Germinal center (tissue), 1 donor: ENCODE data around the gene PITPNC1.
"Not testable (repeated sequence)": the region's sequence is repeated elsewhere in the genome, so short reads cannot be mapped to it uniquely, and the experiment has no call there.

ENCODE experiments used
- DNase-seq: peaks from one replicate; pipeline ENCODE4 v3.0.0; 2012; ENCODE audit warnings: mixed read lengths, low spot score

PITPNC1 gene

GRCh38 chr17:67461876-67462275 lies 84.8 kb downstream of the PITPNC1 start:
- no peak for DNase-seq

- no peak for DNase-seq
These were observed 89.2 kb downstream of the PITPNC1 start for GRCh38 chr17:67466251-67466796.

GRCh38 chr17:67467500-67468455 lies 90.7 kb downstream of the PITPNC1 start:
- DNase-seq = peak; percentile 59

- no peak for DNase-seq
These were observed 92.3 kb downstream of the PITPNC1 start for GRCh38 chr17:67469208-67469980.

- no peak for DNase-seq
These were observed 93.1 kb downstream of the PITPNC1 start for GRCh38 chr17:67470163-67470562.

GRCh38 chr17:67471118-67471517 lies 94.0 kb downstream of the PITPNC1 start:
- no peak for DNase-seq

GRCh38 chr17:67472606-67473005 lies 95.5 kb downstream of the PITPNC1 start:
- not testable (repeated sequence) for DNase-seq

- DNase-seq = no peak
These were observed 97.1 kb downstream of the PITPNC1 start for GRCh38 chr17:67474081-67474661.

GRCh38 chr17:67475161-67475937 lies 98.3 kb downstream of the PITPNC1 start:
- DNase-seq = peak; percentile 83

- DNase-seq = no peak
These were observed 99.8 kb downstream of the PITPNC1 start for GRCh38 chr17:67476787-67477335.

GRCh38 chr17:67477687-67478086 lies 100.6 kb downstream of the PITPNC1 start:
- DNase-seq = no peak

GRCh38 chr17:67478401-67479041 lies 101.4 kb downstream of the PITPNC1 start:
- no peak for DNase-seq

GRCh38 chr17:67479148-67479547 lies 102.1 kb downstream of the PITPNC1 start:
- no peak for DNase-seq

GRCh38 chr17:67480959-67481358 lies 103.9 kb downstream of the PITPNC1 start:
- not testable (repeated sequence) for DNase-seq

GRCh38 chr17:67481808-67482207 lies 104.7 kb downstream of the PITPNC1 start:
- DNase-seq = no peak

- no peak for DNase-seq
These were observed 105.7 kb downstream of the PITPNC1 start for GRCh38 chr17:67482764-67483163.

GRCh38 chr17:67484261-67484660 lies 107.2 kb downstream of the PITPNC1 start:
- DNase-seq = no peak

GRCh38 chr17:67485666-67486065 lies 108.6 kb downstream of the PITPNC1 start:
- DNase-seq = no peak

- no peak for DNase-seq
These were observed 110.4 kb downstream of the PITPNC1 start for GRCh38 chr17:67487506-67487905.

- no peak for DNase-seq
These were observed 111.1 kb downstream of the PITPNC1 start for GRCh38 chr17:67488161-67488560.

GRCh38 chr17:67488768-67489167 lies 111.7 kb downstream of the PITPNC1 start:
- DNase-seq = no peak
